ENCODE measurements around the gene UBTFL1.

GRCh38 chr11:90124946-90125345 is 39.2 kb downstream of the UBTFL1 start:
- TF ChIP-seq CTCF (conservative IDR thresholded peaks at IDR 0.05 in 1 of 2, IDR thresholded peaks at IDR 0.05 in 1 of 2; ENCODE audit: extremely low read depth in 1 of 2, insufficient read depth in 1 of 2, low read depth in 1 of 2, low read length in 2 of 2) = no peak
- TF ChIP-seq EZH2 (IDR thresholded peaks at IDR 0.05; ENCODE audit: borderline replicate concordance, low read length) = no peak

Measured in mammary epithelial cell (primary cell).